ENCODE results near the gene RNASE12.

Gene RNASE12

GRCh38 chr14:20548414-20549158 is 42.6 kb downstream of the RNASE12 start:
- no peak for DNase-seq (ENCODE audit: extremely low spot score)
- TF ChIP-seq CTCF (IDR thresholded peaks at IDR 0.05; ENCODE audit: control extremely low read depth, extremely low read depth, low read depth, missing control alignments) = no peak
- POLR2A ChIA-PET = no interaction called here
- CTCF ChIA-PET = interaction anchor here (1.3 to 1.6 kb wide), 3 partner anchors 19 to 143 kb away, joined by 3 to 5 read pairs (median 4); no protein-coding TSS in a partner anchor

GRCh38 chr14:20546877-20547276 is 44.3 kb downstream of the RNASE12 start:
- CTCF ChIA-PET = interaction anchor here (1.6 kb wide), 1 partner anchor 16 kb away, joined by 5 read pairs; no protein-coding TSS in a partner anchor
- no peak for TF ChIP-seq CTCF (IDR thresholded peaks at IDR 0.05; ENCODE audit: control extremely low read depth, extremely low read depth, low read depth, missing control alignments)
- no peak for DNase-seq (ENCODE audit: extremely low spot score)
- POLR2A ChIA-PET = no interaction called here

All from GM10248 (cell line).